HG03354 (cell line): ENCODE data around the gene KCTD14.
"Not testable (repeated sequence)": the region's sequence is repeated elsewhere in the genome, so short reads cannot be mapped to it uniquely, and the experiment has no call there.

Source experiments
- ATAC-seq: cut with Tn5 transposase; IDR thresholded peaks from one replicate; pipeline ENCODE4 v1.9.1; 2021; ENCODE audit warnings: mild to moderate bottlenecking; ENCODE audit not compliant: unreplicated experiment, poor library complexity, severe bottlenecking

KCTD14 gene

DNA sequence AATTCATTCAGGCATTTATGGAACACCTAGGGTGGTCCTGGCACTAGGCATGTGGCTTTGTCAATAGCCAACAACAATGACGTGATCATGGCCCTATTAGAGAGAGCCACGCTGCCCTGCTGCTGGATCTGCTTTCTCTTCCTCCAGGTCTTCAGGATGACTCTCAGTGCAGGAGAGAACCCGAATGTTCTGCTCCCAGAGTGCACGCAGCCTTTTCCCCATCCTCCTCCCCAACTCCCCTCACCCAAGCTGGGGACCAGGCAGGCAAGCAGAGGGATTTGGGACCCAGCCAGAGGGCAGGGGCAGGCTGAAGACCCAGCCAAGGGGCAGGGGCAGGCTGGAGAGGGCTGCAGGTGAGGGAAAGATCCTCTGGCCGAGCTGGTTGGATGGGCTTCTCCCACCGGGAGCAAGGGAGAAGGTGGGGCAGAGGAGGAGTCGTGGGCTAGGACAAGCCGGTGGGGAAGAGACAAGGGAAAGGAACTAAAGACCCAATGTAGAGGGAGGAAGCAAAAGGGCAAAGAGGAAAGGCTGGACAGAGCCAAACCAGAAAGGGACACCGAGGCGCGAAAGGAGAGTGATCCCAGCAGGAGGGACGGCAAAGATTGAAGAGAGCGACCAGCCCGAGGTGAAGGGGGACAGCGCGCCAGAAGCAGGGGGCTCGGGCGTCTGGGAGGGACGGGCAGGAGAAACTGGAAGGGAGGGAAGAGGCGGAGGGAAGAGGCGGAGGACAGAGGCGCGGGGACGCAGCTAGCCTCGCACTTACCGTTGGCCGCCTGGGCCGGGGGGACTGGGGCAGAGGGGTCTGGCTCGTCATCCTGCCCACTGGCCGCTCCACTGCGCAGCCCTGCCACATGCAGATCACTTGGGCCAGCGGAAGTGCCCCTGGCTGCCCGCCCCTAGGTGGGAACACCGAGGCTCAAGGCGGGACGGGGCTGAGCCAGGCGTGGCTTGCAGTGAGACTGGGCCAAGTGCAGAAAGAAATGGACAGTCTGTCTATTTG, at the start of gene KCTD14:
KCTD14 (minus strand) TSS at position 880 of the 1,000 bp plus-strand sequence; CDS start at position 853, 27 bp downstream.
- ATAC-seq: no peak

DNA sequence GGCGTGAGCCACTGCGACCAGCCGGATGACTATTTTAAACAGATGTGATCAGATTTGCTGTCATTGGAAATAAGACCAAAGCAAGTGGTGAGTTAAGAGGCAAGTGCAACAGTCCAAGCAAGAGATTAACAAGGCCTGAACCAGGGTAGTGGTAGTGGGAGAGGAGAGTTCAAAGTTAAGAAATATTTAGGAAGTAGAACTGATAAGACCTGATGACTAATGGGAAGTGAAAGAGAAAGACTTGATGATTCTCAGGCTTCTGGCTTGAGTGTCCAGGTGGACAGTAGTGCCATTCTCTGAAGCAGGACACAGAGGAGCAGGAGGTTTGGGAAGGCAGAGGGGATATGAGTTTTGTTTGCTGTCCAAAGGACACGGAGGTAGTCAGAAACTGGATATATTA, 49.4 kb upstream of the KCTD14 start:
- ATAC-seq: no peak

GRCh38 chr11:78071717-78072116, 48.6 kb upstream of the KCTD14 start:
- ATAC-seq: no peak

DNA sequence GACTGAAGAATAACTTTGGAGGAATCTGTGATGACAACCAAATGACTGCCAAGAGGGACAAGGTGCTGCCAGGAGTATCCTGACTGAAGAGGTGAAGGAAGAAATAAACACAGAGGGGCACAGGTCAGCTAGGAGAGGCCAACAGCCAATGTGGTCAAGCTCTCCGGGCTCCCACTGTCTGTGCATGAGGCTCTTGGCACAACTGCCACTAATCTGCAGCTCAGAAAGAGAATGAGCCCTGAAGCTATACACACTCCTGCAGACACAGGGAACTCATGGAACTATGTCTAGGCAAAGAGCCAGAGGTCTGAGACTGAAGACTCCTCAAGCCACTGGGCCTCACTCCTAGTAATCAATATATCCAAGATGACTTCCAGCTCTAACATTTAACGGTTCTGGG, 47.5 kb upstream of the KCTD14 start:
- no peak for ATAC-seq

GRCh38 chr11:78069465-78069864, 46.4 kb upstream of the KCTD14 start:
- no peak for ATAC-seq

DNA sequence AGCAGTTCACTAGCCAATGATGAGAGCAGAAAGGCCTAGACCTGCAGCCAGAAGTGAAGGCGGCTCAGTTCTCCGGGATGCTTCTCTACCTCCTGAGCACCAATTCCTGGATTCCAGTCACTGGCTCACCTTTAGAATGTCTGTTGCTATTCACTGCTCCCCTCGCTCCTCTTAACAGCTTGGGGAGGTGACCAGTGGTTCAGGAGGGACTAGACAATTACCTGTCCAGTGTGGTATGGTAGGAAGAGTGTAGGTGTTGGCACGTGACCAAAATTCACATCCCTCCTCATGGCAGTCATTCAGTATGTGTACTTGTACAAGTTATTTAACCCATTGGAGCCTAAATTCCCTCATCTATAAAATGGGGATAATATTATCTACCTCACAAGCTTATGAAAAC, 44.6 kb upstream of the KCTD14 start:
- no peak for ATAC-seq

DNA sequence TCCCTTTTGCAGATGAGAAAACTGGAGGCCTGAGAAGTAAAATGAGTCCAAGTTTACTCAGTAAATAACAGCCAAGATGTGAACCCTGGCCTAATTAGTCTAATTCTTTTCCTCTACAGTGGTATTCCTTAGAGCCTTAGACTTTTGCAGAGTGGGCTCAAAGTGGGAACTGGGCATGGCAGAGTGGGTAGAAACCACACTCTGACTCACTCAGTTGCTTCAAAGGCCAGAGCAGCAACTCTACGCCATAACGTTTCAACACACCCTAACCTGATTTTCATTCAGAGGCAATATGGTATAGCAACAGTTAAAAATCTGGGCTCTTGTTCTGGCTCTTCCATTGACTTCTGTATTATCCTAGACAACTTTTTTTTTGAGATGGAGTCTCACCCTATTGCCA, 43.4 kb upstream of the KCTD14 start:
- ATAC-seq: no peak

DNA sequence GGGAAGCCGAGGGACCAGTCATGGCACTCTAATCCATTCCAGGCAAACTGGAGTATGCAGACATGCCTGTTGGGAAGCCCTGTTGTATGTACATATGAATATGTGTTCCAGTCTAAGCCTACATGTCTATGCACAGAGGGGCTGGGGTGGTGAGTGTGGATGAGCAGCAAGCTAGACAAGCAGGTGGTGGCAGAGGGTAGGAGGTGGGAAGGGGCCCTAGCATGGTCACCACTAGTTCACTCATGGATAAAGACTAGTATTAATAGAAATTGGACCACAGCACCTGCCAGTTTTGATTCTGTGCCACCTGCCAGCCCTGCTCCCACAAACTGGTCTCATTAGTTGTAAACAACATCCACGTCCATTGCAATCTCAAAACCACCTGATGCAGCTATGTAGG, 42.1 kb upstream of the KCTD14 start:
- ATAC-seq: no peak

GRCh38 chr11:78063440-78064181, 40.5 kb upstream of the KCTD14 start, which contains the start of gene THRSP:
Gene THRSP, plus strand, starts transcription at chr11:78063861. Its CDS starts 21 bp downstream, at chr11:78063882.
- no peak for ATAC-seq

- no peak for ATAC-seq
These were observed 39.6 kb upstream of the KCTD14 start for GRCh38 chr11:78062671-78063070.

- ATAC-seq: no peak
These were observed 38.8 kb upstream of the KCTD14 start for GRCh38 chr11:78061921-78062311.

DNA sequence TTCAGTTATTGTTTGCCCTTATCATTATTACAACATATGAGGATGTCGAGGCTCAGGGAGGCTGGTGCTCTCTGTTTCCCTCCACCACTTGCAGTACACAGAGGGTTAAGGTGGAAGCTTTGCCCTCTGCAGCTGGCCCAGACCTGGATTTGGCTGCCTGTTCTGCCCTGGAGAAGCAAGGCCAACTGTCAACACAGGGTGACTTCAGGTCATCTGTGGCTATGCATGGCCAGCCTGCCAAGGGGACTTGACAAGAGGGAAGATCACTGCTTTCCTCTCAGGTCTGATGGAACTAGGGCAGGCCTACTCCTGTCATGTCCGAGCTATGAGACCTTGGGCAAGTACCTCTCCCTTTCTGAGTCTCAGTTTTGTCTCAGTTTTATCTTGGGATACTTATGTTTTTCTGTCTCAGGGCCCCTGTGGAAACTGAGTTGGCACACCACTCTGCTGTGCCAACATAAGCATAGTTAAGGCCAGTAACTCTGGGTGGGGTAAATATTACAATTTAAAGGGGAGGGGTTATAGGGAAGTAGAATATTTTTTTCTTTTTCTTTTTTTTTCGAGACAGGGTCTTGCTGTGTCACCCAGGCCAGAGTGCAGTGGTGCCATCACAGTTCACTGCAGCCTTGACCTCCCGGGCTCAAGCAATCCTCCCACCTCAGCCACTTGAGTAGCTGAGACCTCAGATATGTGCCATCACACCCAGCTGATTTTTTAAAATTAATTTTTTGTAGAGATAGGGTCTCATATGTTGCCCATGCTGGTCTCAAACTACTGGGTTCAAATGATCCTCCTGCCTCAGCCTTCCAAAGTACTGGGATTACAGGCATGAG, 38.2 kb upstream of the KCTD14 start:
- no peak for ATAC-seq

DNA sequence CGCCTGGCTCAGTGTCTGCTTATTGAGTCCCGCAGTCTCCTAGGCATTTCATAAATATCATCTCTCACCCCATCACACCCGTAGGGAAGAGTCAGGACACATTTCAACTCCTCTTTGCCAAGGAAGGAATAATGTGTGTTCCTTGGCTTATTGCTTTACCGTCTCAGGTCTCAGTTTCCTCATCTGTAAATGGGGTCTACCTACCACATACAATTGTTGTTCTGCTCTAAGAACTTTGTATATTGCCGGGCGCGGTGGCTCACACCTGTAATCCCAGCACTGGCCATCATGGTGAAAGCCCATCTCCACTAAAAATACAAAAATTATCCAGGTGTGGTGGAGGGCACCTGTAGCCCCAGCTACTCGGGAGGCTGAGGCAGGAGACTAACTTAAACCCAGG, 37.5 kb upstream of the KCTD14 start:
- no peak for ATAC-seq

GRCh38 chr11:78059749-78060328, 36.8 kb upstream of the KCTD14 start:
- not testable (repeated sequence) for ATAC-seq

GRCh38 chr11:78057462-78058055, 34.5 kb upstream of the KCTD14 start:
- ATAC-seq: no peak

- no peak for ATAC-seq
These were observed 33.0 kb upstream of the KCTD14 start for GRCh38 chr11:78056093-78056492.

DNA sequence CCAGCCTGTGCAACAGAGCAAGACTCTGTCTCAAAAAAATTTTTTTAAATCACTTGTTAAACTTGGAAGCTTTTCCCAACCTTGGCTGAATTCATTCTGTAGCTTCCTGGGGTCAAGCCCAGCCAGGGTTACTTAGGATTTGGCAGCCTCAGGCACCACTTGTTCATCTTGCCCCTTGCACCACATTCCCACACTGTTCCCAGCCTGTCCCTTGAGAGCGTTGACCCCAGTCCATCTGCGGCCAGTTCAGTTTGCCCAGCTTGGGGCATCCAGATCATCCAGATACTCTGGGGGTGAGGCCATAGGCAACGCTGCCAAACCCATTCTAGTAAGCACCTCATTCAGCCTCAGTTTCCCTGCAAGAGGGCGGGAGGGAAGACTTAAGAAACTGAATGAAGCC, 31.9 kb upstream of the KCTD14 start:
- no peak for ATAC-seq

DNA sequence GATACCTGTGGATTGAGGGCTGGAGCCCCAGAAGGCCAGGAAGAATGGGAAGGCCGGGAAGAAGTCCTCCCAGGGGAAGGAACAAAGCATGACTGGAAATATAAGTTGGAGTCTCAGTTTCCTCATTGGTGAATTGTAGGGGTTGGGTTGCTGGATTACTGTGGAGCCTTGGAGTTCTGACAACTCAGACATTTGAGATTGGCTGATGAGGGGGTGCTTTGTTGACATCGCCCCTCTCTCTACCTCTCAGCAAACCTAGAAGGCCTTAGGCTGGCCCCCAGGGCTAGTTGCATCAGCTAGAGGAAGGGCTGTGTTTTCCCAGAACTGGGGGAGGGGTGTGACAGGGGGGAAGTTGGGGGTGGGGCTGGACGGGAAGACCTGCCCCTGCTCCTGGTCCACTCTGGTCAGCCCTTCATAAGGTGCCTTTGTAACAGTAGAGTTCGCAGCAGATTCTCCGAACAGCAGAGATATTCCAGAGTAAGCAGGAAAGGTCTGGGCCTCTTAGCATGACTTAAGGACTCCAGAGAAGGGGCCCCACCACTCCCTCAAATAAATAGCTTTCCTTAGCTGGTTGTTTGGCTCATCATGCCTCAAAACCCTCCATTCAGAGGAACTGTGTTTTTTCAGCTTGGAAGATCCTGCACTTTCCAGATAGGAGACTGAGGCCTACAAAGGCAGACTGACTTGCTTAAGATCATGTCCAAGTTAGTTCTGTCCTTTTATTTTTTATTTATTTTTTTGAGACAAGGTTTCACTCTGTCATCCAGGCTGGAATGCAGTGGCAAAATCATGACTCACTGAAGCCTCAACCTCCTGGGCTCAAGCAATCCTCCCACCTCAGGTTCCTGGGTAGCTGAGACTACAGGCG, 28.1 kb upstream of the KCTD14 start:
- ATAC-seq: no peak
